MV-4-11 (cell line): Measurements from ENCODE around the gene GNB1L.
"Not testable (repeated sequence)": the region's sequence is repeated elsewhere in the genome, so short reads cannot be mapped to it uniquely, and the experiment has no call there.

Source experiments
- DNase-seq: peaks from one replicate; lab custom pipeline; 2025; lab: John Stamatoyannopoulos, UW

Gene GNB1L

DNA sequence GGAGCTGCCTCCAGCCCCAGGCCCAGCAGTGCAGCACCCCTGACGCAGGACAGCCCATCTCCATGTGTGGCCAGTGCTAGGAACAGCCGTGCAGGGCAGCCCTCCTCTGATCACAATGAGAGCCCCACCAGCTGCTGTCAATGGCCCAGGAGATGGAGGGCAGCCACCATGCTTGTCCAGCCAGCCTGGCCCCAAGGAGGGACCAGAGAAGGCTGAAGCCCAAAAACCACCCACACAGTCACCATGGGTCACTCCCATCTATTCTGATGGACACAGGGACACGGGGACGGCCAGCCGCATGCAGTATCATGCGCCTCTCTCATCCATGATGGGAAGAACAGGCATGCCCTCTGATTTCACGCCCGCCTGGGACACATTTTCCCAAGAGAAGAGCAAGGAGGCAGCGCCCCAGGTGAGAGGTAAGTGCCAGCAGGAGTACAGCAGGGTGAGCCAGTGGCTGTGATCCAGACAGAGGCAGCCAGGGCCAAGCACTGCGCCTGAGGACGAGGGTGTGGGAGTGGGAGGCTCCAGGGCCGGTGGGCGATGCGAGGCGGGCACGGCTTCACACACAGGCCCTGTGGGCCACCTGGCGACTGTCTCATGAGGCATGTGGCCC is 33.6 kb upstream of the GNB1L start:
- DNase-seq, result no peak

DNA sequence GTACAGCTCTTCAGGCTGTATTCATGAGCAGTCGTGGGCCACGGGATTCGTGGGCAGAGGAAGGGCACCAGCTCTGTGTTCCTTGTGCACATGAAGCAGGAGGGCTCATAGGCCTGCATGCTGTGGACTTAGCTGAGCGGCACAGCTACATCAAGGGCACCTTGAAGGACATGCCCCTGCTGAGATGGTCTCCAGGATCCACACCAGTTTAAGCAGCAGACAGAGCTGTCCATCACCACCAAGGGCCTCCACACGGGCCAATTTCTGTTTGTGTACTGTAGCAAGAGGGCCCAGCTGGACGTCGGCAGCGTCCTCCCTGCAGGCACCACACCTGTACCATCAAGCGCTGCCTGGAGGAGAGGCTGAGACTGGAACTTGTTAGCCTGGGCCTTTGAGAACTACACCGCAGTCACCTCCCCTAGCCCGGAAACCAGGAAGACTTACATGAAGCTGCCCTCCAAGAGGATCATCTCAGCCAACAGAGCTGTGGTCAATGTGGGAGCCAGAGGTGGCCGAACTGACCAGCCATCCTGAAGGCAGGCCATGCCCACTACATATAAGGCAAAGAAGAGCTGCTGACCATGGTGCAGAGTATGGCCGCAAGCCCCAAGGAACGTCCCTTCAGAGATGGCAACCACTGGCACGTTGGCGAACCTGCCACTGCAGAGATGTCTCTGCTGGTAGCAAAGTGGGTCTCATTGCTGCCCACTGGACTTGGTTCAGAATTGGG is 32.7 kb upstream of the GNB1L start:
- DNase-seq, result no peak

DNA sequence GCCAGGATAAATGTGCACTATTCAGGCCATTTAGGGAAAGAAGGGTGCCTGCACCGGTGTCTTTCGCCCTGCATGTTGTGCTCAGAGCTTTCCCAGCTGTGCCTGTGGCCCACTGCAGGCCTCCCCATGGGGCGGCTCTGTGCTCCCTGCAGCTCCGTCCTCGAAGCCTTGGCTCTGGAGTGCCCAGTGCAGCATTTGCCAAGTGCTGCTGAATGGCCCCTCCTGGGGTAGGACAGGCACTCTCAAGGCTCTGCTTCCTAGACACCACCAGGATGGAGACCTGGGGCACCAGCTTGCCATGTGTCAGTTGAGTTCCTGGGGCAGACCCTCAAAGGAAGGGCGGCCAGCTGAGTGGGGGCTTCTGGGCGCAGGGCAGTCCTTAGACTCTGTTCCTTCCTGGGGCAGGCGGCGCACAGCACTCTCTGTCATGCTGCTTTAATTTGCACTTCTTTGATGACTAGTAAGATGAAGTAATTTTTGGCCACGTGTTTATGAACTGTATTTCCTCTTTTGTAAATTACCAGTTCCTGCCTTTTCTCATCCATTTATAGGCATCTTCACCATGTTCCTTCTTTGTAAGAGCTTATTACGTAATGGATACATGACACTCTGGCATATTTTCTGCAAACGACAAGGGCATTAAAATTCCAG is 32.1 kb upstream of the GNB1L start:
- DNase-seq, result peak; percentile 99

DNA sequence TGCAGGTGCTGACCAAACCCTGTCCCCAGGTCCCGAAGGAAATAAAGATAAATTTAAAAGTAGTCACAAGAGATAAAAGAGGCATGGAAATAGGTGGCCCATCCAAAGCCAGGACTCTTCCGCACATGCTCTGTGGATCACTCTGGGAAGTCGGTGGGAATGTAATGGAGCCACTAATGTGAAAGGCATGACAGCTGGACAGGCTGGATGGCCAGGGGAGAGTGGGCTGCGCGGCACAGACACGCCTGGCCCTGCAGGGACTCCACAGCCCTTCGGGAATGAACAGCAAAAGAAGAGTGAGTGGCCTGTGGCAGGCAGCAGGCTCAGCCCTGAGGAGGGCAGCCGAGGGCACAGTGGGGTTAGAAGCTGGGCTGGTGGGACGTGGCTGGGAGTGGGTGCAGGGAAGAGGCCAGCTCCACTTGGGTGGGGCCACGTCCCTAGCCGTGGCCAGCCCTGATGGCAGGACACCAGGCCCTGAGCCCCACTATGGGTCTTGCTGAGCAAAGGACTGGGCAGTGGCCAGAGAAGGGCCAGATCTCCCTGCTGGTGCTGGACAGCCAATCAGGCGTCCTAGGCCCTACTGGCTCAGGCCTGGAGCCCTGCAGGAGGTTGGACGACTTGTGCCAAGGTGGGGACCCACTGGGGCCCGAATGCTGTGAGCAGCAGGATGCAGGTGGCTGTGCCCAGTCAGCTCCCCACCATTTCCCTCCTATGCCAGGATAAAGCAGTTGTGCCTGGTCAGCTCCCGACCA is 31.3 kb upstream of the GNB1L start:
- no peak for DNase-seq

DNA sequence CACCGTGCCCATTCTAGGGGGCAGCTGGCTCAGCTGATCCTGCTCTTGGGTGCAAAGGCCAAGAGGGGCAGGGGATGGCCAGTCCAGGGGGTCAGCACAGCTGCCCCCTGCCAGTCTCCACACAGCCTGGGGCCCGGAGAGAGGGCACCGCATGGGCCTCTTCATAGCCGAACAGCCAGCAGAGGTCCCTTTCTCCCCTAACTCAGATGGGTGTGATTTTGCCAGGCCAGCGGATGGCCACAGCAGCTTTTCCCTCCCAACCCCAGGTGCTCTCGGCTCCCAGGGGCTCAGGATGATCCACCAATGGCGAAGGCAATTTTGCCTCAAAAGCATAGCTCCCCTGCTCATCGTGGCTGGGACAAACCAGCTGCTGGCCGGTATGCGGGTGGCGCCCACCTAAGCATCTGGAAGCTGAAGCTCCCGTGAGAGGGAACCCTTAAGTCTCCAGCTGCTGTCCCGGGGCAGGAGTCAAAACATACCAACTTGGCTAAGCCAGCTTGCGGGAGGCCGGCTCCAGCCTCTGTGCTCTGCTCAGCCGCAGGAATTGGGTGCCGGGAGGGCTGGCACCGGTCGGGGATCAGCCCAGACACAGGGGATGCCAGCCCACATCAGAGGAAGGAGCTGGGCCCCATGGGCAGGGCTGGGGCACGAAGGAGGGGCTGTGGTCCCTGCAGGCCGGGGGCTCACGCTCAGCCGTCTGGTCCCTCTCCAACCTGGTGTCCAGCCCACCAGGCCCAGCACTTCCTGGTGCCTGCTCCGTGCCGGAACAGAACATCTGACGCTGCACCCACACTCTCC is 30.5 kb upstream of the GNB1L start:
- no peak for DNase-seq

DNA sequence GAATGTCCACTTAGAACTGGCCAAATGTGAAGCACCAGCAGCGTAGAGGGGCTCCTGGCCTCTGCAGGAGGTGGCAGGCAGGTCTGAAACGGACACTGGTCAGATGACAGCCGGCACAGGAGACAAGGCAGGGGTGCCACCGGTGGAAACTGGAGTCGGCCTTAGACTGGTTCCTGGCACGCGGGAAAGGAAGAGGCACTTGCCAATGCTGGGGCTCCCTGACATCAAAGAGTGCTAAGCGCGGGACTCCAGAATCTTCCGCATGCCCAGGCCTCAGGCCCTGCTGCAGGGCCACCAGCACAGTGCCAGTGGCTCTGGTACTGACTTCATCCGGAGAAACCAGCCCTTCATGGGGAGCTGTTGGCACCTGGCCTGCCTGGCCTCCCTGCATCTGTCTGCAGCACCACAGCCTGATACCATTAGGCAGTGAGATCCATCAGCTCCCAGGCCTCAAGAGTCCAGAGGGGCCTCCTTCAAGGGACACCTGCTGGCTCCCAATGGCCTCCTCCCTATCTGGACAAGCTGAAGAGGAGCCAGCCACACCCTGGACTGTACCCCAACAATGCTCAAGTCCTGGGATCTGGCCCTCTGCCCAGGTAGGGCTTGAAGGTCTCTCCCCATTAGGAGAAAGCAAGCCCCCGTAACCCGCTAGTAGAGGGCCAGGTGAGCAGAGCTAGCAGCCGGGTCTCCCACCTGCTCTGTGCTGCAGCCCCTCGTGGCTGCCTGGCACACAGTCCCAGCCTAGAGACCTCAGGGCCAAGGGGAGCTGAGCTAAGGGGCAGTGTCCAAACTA is 29.7 kb upstream of the GNB1L start:
- DNase-seq, result no peak

DNA sequence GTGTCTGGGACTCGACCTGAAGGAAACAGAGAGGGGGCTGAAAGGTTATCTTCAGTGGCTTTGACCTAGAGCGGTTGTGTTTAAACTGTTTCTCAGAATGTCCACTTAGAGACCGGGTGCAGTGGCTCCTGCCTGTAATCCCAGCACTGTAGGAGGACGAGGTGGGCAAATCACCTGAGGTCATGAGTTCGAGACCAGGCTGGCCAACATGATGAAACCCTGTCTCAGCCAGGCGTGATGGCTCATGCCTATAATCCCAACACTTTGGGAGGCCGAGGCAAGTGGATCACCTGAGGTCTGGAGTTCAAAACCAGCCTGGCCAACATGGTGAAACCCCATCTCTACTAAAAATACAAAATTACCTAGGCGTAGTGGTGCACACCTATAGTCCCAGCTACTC is 28.8 kb upstream of the GNB1L start:
- DNase-seq, result not testable (repeated sequence)

DNA sequence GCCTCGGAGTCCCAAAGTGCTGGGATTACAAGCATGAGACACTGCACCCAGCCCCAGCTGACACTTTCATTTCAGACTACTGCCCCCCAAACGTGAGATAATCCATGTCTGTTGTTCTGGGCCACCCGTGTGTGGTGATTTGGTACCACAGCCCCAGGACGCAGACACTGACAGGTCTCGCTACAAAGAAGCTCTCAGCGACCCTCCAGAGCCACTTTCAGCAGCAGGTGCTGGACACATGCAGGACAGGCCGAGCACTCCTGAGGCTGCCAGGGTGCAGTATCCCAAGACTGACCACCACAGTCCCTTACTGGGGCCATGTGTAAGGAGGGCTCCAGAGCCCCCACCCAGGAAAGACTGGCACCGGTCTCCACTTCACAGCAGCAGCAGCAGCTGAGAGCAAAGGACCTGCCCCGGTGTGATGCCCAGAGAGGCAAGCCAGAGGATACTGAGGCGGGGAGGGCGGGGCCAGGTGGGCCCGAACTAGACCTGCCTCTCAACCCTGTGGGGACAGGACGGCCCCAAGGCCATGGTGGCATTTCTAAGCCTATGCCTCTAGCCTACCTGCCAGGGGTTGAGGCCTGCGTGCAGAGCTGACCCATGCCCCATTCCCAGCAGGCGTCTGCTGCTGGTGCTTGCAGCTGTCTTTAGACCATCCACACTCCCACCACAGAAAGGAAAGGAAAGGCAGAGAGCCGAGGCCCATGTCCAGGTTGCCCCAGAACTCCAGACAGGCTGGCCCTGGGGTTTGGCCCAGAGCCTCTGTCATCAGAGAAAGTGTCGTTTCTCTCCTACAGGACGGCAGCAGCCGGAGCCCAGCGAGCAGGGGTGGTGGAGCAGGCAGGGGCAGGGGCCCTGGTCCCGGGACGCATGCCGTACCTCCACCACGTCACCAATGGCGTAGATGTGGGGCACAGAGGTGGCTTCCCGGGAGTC is 28.0 kb upstream of the GNB1L start:
- DNase-seq, result no peak

DNA sequence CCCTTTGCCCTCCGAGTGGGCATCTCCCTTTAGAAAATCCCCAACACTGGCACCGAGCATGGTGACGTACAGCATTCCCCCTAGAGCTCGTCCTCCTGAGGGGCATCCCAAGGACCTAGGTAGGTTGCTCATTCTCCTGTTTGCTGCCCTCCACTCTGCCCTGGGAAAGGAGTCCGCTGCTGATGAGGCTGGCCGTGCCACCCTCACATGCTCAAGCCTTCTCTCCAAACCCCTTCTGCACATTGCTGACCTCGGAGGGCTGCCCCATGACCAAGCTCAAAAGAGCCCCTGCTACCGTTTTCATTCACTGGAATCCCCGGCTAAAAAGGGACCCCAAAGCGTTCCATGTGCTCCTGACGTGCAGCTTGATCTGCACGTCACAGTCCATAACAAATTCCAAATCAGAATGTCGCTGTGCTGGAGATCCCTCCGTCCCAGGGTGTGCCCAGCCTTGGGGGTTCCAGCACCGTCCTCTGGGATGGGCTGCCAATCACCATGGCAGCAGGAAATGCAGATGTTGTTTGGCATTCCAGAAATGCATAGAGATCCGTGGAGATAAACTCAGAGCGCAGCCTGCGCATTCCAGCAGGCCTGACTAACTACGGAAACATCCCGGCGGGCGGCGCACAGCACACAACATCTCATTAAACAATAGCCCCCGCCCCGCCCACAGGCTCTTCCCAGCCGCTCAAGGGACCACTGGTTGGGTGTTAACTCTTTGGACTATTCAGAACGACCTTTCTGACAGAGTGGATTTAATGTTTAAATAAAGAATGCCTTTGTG is 26.3 kb upstream of the GNB1L start:
- no peak for DNase-seq

DNA sequence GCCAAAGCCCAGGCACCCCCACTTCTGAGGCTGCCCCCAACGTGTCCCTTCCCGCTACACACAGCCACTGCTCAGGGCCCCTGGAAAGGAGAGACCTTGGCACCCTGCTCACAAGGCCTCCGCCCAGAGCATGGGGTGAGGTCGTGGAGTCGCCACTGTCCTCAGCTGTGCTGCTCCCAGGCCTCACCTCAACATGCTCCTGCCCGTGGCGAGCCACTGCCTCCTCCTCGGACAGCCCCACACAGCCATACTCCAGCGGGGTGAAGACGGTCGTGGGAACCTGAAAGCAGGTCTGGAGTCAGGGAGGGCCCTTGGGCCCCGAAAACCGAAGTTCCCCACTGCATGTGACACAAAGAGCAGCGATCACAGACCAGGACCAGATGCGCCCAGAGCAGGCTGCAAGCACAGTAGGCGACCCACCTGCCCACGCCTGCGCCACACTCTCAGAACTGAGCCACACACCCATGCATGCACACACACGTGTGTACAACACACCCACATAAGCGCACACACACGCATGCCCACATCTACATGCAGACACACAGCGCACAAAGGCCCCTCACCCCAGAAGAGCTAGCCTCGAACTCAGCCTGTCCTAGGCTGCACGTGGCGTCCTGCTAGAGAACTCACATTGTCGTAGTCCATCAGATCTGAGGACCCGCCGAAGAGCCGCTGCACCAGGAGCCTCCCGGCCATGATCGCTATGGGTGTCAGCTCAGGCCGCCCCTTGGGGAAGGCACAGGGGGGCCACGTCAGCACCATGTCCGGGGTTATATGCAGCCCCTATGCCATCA is 25.5 kb upstream of the GNB1L start:
- no peak for DNase-seq

DNA sequence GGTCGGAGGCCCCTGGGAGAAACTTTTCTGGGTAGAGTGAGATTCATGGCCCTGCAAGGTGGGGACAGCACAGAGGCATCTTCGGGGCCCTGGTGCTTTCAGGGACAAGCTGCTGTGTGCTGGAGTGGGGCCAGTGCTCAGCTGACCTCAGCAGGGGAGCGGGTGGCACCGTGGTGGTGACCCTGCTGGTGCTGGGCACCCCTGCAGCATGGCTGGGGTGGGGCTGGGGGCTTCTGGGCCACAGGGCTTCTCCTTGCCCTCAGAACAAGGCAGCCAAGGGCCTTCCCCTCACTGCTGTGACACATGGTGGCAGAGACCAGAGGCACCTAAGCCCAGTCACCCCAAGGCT is 24.9 kb upstream of the GNB1L start:
- DNase-seq, result no peak

DNA sequence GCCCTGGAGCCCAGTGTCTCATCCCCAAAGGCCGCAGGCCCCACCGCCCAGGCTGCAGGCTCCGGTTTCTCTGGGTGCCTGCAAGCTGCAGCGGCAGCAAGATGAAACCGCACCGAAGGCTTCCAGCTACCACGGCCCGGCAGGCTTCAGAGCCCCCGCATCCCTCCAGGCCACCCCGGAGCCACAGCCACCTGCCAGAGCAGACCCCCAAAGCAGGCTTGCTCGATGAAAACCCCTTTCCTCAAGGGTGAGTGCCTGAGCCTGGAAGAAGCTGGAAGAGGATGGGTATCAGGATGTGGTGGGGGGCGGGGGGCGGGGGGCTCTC is 24.5 kb upstream of the GNB1L start:
- DNase-seq, result no peak

DNA sequence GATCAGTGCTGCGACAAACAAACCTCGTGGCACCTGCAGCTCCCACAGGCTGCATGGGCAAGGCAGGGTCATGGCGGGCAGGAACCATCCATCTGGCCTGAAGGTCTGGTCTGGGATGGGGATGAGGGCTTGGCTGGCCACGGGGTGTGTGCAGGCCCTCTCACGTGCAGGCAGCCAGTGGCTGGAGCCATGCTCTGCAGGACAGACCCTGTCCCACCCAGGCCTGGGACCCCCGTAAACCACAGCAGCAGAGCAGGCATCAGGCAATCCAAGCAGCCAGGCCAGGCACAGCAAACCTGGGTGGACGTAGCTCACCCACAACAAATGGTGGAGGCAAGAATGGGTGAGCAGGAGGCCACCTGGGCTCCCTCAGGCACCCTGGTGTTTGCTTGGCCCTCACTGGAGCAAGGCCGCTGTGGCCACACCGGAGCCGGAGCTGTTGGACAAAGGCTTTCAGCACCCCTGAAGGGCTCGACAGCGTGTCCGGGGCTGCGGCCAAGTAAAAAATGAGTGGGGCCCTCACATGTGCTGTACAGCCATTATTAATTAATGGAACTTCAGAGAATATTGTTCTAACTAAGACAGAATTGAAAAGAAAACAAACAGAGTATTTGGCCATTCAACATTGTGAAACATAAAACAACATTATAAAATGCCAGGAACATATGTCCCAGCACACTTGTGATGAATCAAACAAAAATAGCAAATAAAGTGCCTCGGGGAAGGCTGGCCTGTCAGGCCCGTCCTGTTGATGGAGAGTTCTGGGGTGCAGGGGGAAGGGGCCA is 24.0 kb upstream of the GNB1L start:
- no peak for DNase-seq

DNA sequence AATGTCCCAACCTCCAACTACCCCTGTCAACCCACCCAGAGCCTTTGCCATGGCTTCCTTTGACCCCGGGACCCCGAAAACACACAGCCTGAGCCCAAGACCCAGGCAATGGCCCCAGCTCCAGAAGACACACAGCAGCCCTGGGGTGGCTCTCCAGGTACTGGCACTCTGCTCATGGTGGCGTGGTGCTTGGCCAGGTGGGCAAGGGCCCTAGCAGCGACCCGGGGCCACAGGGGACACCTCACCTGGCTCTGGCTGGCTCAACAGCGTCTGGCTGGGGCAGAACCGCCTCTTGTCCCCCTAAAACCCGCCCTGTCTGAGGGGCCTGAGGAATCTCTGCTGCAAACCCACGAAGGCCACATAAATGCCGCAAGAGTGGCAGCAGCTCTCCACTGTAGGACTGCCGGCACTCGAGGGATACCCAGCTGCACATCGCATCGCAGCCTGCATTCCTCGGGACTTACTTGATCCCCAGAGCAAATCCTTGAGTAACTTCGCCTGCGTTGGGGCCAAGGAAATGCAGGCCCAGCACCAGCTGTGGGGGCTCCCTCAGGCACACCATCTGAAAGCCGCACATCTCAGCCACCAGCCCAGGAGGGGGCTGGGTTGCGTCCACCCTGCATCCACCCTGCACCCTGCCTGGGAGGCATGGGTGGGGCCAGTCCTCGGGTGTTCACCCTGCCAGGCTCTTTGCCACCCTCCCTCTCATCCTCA is 23.1 kb upstream of the GNB1L start:
- no peak for DNase-seq

DNA sequence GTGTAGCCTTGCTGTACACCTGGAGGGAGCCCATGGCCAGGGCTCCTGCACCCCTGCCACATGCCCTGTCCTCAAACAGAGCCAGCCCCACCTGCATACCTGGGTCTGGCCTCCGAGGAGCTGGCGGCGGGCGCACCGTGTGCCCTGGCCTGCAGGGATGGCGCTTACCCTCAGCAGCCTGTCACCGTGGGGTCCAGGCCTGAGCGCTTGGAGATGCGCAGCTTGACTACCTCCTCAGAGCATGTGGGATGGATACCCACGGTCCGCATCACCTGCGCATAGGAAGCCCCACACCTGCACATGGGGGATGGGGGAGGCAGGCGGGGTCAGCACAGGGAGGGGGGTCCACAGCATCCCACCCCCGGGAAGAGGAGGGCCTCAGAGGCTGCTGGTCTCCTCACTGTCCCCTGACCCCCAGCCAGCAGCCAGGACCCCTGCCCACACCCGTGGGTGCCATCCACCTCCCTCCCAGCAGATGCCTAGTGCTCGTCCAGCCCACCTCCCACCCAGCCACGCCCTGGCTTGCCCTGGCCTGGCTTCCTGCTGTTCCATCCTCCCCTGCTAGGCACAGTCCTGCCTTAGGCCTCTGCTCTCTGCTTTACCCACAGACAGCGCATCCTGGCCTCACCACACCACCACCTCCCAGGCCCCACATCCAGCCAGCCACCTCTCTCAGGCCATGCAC is 22.4 kb upstream of the GNB1L start:
- DNase-seq, result no peak

DNA sequence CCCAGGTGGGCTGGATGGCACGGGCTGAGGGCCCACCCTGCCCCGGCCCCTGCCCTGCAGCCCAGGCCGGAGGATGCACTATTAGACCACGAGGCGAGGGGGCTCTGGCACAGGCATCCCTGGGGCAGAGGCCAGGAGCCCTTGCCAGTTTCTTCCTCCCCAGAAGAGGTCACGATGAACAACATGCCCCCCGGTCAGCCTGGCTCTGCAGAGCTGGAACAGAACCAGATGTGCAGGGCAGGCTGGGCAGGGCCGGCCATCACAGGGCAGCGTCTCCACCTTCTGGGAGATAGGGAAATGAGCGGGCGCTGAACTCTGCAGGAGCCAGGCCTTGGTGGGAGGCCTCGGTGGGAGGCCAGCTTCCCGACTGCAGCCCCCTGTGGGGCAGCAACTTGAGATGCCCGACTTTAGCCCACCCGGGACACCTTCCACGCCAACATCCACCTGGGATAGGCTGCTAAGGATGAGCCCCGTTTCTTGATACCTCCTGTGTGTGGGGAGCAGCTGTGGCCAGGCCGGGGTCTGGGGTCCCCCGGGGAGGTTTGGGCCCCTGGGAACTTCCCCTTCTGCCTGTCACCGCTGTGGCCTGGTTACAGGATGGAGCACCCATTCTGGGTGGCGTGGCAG is 21.8 kb upstream of the GNB1L start:
- DNase-seq, result no peak
